ENCODE measurements around the gene MAPK10. TPM values are rescaled to one million over a fixed set of nuclear protein-coding genes. Genes with fewer than 3 reads are reported as not detected.
A peak's percentile ranks its signal among the peaks of the same experiment; 100 is the strongest.

The MAPK10 gene
- total RNA-seq, 1 experiment from 2014 or later, result 5.2 TPM

DNA sequence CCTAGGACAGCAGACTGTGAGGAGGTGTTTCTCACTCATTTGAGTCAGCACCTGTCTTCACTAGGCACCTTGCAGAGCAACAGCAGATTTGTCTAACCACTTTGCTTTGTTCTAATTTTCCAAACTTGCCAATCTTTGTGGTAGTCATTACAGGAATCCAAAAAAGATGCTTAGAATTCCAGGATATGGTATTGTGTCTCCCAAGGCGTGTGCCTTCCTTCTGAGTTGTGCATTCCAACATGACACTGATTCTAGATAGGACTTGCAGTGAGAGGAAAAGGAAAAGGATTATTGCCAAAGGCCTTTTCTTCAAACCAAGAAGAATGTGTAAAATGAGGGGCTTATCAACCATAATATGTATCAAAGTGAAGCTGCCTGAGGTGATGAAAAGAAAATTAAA lies 126.2 kb downstream of the MAPK10 start:
- no peak for TF ChIP-seq ZNF396 (CRISPR knock-in tag; IDR thresholded peaks at IDR 0.05; ENCODE audit: borderline replicate concordance)
- TF ChIP-seq FOXP1 (CRISPR knock-in tag; IDR thresholded peaks at IDR 0.05; ENCODE audit: borderline replicate concordance), result no peak
- TF ChIP-seq, protein P1, sequence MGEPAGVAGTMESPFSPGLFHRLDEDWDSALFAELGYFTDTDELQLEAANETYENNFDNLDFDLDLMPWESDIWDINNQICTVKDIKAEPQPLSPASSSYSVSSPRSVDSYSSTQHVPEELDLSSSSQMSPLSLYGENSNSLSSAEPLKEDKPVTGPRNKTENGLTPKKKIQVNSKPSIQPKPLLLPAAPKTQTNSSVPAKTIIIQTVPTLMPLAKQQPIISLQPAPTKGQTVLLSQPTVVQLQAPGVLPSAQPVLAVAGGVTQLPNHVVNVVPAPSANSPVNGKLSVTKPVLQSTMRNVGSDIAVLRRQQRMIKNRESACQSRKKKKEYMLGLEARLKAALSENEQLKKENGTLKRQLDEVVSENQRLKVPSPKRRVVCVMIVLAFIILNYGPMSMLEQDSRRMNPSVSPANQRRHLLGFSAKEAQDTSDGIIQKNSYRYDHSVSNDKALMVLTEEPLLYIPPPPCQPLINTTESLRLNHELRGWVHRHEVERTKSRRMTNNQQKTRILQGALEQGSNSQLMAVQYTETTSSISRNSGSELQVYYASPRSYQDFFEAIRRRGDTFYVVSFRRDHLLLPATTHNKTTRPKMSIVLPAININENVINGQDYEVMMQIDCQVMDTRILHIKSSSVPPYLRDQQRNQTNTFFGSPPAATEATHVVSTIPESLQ (CRISPR knock-in tag; IDR thresholded peaks at IDR 0.05), result no peak
- TF ChIP-seq, protein P2, sequence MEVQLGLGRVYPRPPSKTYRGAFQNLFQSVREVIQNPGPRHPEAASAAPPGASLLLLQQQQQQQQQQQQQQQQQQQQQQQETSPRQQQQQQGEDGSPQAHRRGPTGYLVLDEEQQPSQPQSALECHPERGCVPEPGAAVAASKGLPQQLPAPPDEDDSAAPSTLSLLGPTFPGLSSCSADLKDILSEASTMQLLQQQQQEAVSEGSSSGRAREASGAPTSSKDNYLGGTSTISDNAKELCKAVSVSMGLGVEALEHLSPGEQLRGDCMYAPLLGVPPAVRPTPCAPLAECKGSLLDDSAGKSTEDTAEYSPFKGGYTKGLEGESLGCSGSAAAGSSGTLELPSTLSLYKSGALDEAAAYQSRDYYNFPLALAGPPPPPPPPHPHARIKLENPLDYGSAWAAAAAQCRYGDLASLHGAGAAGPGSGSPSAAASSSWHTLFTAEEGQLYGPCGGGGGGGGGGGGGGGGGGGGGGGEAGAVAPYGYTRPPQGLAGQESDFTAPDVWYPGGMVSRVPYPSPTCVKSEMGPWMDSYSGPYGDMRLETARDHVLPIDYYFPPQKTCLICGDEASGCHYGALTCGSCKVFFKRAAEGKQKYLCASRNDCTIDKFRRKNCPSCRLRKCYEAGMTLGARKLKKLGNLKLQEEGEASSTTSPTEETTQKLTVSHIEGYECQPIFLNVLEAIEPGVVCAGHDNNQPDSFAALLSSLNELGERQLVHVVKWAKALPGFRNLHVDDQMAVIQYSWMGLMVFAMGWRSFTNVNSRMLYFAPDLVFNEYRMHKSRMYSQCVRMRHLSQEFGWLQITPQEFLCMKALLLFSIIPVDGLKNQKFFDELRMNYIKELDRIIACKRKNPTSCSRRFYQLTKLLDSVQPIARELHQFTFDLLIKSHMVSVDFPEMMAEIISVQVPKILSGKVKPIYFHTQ (CRISPR knock-in tag; IDR thresholded peaks at IDR 0.05), result no peak
- TF ChIP-seq, protein P3, sequence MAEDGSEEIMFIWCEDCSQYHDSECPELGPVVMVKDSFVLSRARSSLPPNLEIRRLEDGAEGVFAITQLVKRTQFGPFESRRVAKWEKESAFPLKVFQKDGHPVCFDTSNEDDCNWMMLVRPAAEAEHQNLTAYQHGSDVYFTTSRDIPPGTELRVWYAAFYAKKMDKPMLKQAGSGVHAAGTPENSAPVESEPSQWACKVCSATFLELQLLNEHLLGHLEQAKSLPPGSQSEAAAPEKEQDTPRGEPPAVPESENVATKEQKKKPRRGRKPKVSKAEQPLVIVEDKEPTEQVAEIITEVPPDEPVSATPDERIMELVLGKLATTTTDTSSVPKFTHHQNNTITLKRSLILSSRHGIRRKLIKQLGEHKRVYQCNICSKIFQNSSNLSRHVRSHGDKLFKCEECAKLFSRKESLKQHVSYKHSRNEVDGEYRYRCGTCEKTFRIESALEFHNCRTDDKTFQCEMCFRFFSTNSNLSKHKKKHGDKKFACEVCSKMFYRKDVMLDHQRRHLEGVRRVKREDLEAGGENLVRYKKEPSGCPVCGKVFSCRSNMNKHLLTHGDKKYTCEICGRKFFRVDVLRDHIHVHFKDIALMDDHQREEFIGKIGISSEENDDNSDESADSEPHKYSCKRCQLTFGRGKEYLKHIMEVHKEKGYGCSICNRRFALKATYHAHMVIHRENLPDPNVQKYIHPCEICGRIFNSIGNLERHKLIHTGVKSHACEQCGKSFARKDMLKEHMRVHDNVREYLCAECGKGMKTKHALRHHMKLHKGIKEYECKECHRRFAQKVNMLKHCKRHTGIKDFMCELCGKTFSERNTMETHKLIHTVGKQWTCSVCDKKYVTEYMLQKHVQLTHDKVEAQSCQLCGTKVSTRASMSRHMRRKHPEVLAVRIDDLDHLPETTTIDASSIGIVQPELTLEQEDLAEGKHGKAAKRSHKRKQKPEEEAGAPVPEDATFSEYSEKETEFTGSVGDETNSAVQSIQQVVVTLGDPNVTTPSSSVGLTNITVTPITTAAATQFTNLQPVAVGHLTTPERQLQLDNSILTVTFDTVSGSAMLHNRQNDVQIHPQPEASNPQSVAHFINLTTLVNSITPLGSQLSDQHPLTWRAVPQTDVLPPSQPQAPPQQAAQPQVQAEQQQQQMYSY (CRISPR knock-in tag; IDR thresholded peaks at IDR 0.05), result no peak
- no peak for TF ChIP-seq TEAD1 (CRISPR knock-in tag; IDR thresholded peaks at IDR 0.05)
- no peak for TF ChIP-seq NFYB (CRISPR knock-in tag; conservative IDR thresholded peaks at IDR 0.05; ENCODE audit: low read depth)
- TF ChIP-seq JAZF1 (CRISPR knock-in tag; IDR thresholded peaks at IDR 0.05), result no peak
- no peak for TF ChIP-seq RORB (CRISPR knock-in tag; IDR thresholded peaks at IDR 0.05)
- no peak for TF ChIP-seq ELF4 (CRISPR knock-in tag; IDR thresholded peaks at IDR 0.05; ENCODE audit: low read depth)
- no peak for TF ChIP-seq NR3C1 (CRISPR knock-in tag; conservative IDR thresholded peaks at IDR 0.05; ENCODE audit: low read depth)
- CTCF ChIA-PET, result interaction anchor here (1.0 kb wide), 1 partner anchor 262 kb away, joined by 3 read pairs; no protein-coding TSS in a partner anchor
- POLR2A ChIA-PET, result no interaction called here
- Mint-ChIP-seq H3K27me3 (ENCODE audit: low read depth) (no peaks in the 10 kb centered on the region), H3K9me3 (peaks cover 19% of the 10 kb centered on the region), H3K36me3 (peaks cover 9% of the 10 kb centered on the region; the same call in 1 of the 2 replicates), H3K27ac (no peak overlapping the region), H3K4me3 (no peak overlapping the region), H3K4me1 (peaks cover 12% of the 10 kb centered on the region)
- peak; percentile 48 for ATAC-seq
- DNase-seq (ENCODE audit: low spot score), result no peak

DNA sequence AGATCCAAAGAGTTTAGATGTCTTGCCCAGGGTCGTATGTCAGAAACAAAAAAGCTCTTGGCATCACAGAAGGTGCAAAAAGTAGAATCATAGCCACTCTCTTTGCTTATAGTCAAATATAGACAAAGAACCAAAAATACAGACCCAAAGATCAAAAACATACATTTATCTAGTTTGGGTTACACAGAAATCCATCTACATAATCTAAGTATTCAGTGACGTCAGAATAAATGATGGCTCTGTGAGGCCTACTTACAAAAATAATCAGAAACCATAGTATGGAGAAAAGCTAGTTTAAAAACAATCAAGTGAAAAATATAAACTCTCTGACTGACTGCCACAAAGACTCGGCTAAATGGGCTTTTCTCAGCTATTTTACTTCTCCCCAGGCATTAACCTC lies 126.8 kb downstream of the MAPK10 start:
- ATAC-seq (peak; percentile 41; the same call in 1 of the 2 replicates), DNase-seq (ENCODE audit: low spot score) (no peak)
- H3K27me3 Mint-ChIP-seq (ENCODE audit: low read depth), result no peaks in the 10 kb centered on the region
- H3K4me3 Mint-ChIP-seq, result no peak overlapping the region
- H3K9me3 Mint-ChIP-seq, result peaks cover 13% of the 10 kb centered on the region
- ChIA-PET POLR2A (no interaction called here), CTCF (interaction anchor here (1.0 kb wide), 1 partner anchor 263 kb away, joined by 3 read pairs; no protein-coding TSS in a partner anchor)
- peaks cover 12% of the 10 kb centered on the region for H3K4me1 Mint-ChIP-seq
- no peak overlapping the region for H3K27ac Mint-ChIP-seq
- TF ChIP-seq ESRRA (CRISPR knock-in tag; IDR thresholded peaks at IDR 0.05; ENCODE audit: borderline replicate concordance) (no peak), NFE2L1 (CRISPR knock-in tag; IDR thresholded peaks at IDR 0.05) (no peak)
- peaks cover 6% of the 10 kb centered on the region; the same call in 1 of the 2 replicates for H3K36me3 Mint-ChIP-seq

DNA sequence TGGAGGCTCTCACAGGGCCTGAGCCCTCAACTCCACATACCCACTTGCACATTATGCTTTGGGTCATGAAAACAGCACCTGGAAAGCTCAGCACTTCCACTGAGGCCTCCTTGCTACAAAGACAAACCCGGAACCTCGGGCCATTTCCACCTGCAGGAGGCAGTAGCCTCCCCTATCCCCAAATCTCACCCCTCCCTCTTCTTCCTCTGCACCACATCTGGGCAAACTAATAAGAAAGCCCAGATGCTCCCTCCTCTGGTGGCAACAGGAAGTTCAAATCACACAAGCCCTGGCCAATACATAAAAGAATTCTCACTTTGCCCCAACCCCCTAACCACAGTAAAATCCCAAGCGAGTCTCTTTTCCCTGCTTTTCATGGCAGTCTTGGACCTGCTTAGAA lies 136.4 kb downstream of the MAPK10 start:
- CTCF ChIA-PET, result interaction anchor here (0.6 to 1.9 kb wide), 11 partner anchors 19 to 711 kb away, joined by 3 to 7 read pairs (median 3); partner anchors contain the start of gene AFF1
- peaks cover 6% of the 10 kb centered on the region for H3K36me3 Mint-ChIP-seq
- POLR2A ChIA-PET, result no interaction called here

More for the DNA sequence above, 136.4 kb downstream of the MAPK10 start:
- Mint-ChIP-seq H3K4me3 (no peak overlapping the region), H3K9me3 (peaks cover 17% of the 10 kb centered on the region), H3K27me3 (ENCODE audit: low read depth) (no peaks in the 10 kb centered on the region), H3K27ac (no peak overlapping the region), H3K4me1 (peaks cover 15% of the 10 kb centered on the region)
- ATAC-seq (peak; percentile 98), DNase-seq (ENCODE audit: low spot score) (peak; percentile 74)
- no peak for TF ChIP-seq ESRRA (CRISPR knock-in tag; IDR thresholded peaks at IDR 0.05; ENCODE audit: borderline replicate concordance)
- TF ChIP-seq, protein P4, sequence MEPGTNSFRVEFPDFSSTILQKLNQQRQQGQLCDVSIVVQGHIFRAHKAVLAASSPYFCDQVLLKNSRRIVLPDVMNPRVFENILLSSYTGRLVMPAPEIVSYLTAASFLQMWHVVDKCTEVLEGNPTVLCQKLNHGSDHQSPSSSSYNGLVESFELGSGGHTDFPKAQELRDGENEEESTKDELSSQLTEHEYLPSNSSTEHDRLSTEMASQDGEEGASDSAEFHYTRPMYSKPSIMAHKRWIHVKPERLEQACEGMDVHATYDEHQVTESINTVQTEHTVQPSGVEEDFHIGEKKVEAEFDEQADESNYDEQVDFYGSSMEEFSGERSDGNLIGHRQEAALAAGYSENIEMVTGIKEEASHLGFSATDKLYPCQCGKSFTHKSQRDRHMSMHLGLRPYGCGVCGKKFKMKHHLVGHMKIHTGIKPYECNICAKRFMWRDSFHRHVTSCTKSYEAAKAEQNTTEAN (CRISPR knock-in tag; IDR thresholded peaks at IDR 0.05), result no peak
- TF ChIP-seq NR3C1 (CRISPR knock-in tag; conservative IDR thresholded peaks at IDR 0.05; ENCODE audit: low read depth), result no peak
- TF ChIP-seq SP1 (CRISPR knock-in tag; conservative IDR thresholded peaks at IDR 0.05), result 0 out of 2 replicates have a peak, but pooled peaks have one; percentile 23
- no peak for TF ChIP-seq MYBL2 (CRISPR knock-in tag; IDR thresholded peaks at IDR 0.05)
- no peak for TF ChIP-seq ATF1 (CRISPR knock-in tag; IDR thresholded peaks at IDR 0.05)
- no peak for TF ChIP-seq TCF7 (CRISPR knock-in tag; IDR thresholded peaks at IDR 0.05; ENCODE audit: low read depth)
- no peak for TF ChIP-seq ZNF416 (CRISPR knock-in tag; IDR thresholded peaks at IDR 0.05)
- TF ChIP-seq, protein P5, sequence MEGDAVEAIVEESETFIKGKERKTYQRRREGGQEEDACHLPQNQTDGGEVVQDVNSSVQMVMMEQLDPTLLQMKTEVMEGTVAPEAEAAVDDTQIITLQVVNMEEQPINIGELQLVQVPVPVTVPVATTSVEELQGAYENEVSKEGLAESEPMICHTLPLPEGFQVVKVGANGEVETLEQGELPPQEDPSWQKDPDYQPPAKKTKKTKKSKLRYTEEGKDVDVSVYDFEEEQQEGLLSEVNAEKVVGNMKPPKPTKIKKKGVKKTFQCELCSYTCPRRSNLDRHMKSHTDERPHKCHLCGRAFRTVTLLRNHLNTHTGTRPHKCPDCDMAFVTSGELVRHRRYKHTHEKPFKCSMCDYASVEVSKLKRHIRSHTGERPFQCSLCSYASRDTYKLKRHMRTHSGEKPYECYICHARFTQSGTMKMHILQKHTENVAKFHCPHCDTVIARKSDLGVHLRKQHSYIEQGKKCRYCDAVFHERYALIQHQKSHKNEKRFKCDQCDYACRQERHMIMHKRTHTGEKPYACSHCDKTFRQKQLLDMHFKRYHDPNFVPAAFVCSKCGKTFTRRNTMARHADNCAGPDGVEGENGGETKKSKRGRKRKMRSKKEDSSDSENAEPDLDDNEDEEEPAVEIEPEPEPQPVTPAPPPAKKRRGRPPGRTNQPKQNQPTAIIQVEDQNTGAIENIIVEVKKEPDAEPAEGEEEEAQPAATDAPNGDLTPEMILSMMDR (IDR thresholded peaks at IDR 0.05), result peak; percentile 68; the same call in 1 of the 2 replicates
- TF ChIP-seq ZNF423 (CRISPR knock-in tag; IDR thresholded peaks at IDR 0.05), result no peak

Measured in WTC11 (cell line).